Fibroblast of the aortic adventitia (primary cell): Measurements from ENCODE around the gene DIP2C. TPM values are rescaled to one million over a fixed set of nuclear protein-coding genes. Genes with fewer than 3 reads are reported as not detected.

Source experiments
- DNase-seq: peaks from one replicate; pipeline ENCODE4 v3.0.0-alpha.2; 2010; ENCODE audit warnings: low read depth
- H3K4me3 ChIP-seq: 2 replicates; pipeline ENCODE4 v1.5.1; 2011; ENCODE audit warnings: low read depth, mild to moderate bottlenecking, control low read depth, low read length, moderate library complexity
- total RNA-seq: library from RNA; depleted of rRNA; stranded (reverse); fragments of >200 nt; gene quantifications from 2 replicates; pipeline ENCODE4 v1.2.3, GENCODE V29; 2012; ENCODE audit warnings: low replicate concordance
- TF ChIP-seq, protein P1 (sequence below): IDR thresholded peaks from 2 replicates; pipeline ENCODE4 v1.5.1; 2011; ENCODE audit warnings: mild to moderate bottlenecking, low read length, control low read depth, inconsistent platforms; ENCODE audit not compliant: insufficient read depth

DIP2C gene
- total RNA-seq, 1 donor = 15.7 TPM

DNA sequence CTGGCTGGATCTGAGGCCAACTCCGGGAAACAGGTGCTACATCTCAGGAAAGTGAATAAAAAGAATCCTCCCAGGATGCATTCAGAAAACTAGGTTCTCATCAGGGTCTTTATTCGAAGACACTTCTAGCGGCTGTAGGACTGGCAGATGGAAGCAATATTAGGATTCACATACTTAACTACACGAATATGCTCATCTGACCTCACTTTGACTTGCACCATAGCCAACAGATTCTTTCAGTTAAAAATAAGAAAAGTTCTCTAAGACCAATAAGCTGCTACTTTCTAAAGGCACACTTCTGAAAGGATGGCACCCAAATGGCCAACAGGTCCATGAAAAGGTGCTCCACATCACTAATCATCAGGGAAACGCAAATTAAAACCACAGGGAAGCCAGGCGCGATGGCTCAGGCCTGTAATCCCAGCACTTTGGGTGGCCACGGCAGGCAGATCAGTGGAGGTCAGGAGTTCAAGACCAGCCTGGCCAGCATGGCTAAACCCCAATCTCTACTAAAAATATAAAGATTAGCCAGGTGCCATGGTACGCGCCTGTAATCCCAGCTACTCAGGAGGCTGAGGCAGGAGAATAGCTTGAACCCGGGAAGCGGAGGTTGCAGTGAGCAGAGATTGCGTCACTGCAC is 296.2 kb downstream of the DIP2C start:
- no peak overlapping the region for H3K4me3 ChIP-seq
- DNase-seq = no peak
- TF ChIP-seq, protein P1, sequence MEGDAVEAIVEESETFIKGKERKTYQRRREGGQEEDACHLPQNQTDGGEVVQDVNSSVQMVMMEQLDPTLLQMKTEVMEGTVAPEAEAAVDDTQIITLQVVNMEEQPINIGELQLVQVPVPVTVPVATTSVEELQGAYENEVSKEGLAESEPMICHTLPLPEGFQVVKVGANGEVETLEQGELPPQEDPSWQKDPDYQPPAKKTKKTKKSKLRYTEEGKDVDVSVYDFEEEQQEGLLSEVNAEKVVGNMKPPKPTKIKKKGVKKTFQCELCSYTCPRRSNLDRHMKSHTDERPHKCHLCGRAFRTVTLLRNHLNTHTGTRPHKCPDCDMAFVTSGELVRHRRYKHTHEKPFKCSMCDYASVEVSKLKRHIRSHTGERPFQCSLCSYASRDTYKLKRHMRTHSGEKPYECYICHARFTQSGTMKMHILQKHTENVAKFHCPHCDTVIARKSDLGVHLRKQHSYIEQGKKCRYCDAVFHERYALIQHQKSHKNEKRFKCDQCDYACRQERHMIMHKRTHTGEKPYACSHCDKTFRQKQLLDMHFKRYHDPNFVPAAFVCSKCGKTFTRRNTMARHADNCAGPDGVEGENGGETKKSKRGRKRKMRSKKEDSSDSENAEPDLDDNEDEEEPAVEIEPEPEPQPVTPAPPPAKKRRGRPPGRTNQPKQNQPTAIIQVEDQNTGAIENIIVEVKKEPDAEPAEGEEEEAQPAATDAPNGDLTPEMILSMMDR = no peak

DNA sequence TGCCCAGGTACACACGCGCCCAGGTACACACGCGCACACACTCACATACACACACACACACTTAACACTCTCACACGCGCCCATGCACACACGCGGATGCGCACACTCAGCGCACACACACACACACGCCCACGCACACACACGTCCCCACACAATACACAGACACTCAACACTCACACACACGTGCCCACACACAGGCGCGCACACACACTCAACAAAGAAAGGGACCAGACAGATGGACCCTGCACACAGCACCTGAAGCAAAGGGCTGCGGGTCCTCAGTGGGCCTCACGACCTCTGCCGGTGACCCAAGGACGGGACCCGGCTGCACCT is 296.8 kb downstream of the DIP2C start:
- TF ChIP-seq, protein P1 = no peak
- DNase-seq = no peak
- no peak overlapping the region for H3K4me3 ChIP-seq

DNA sequence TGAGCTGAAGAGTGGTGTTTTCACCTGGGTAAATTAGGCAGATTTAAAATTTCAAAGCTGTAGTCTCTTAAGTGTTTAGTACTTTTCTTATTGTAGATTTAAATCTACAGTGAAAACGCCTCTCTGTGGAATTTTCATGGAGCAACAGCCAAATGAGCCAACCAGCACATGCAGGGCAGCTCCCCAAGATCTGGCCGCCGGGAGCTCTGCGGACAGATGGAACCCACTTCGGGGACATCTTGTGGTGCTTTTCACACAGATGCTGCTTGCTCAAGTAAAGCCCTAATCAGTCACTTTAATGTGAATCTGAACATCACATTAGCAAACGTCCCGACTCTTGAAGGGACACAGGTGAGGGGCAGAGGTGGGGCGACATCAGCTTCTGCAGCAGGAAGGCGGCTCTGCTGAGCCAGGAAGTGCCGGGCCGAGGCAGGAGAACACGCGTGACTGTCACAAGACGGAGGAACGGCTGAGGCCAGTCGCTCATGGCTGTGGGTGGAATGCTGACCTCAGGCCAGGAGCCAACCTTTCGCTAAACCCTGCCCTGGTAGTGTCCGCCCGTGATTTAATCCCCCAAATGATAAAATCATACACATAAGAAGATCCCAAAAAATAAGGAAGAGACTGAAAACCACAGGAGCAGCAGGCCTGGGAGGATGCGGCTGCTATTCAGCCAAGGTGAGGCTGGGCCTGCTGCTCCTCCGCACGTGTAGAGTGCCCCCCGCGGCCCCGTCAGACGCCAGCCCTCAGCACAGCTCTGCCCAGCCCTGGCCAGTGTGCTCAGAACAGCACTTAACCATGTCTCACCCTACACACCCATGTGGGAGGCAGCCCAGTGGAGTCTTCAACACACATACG is 297.4 kb downstream of the DIP2C start:
- TF ChIP-seq, protein P1 = no peak
- DNase-seq = no peak
- H3K4me3 ChIP-seq = no peak overlapping the region

DNA sequence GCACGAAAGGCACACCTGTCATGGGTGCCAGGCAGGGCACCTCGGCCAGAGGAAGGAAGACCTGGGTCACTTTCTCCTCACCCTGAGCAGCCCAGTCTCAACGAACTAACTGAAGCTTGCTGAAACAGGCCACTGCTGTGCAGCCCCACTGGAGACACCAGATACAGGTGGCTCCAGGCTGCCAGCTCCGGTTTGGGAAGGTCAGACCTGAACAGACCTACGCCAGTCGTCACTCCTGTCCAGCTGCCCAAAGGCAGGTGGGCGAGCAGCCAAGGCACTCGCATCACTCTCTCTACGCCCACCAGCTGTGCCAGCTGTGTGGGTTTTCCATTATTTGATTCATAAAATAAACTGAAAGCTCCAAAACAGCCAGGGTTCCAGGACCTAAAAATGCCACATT is 298.2 kb downstream of the DIP2C start:
- no peak for DNase-seq
- H3K4me3 ChIP-seq = no peak overlapping the region
- TF ChIP-seq, protein P1 = no peak

DNA sequence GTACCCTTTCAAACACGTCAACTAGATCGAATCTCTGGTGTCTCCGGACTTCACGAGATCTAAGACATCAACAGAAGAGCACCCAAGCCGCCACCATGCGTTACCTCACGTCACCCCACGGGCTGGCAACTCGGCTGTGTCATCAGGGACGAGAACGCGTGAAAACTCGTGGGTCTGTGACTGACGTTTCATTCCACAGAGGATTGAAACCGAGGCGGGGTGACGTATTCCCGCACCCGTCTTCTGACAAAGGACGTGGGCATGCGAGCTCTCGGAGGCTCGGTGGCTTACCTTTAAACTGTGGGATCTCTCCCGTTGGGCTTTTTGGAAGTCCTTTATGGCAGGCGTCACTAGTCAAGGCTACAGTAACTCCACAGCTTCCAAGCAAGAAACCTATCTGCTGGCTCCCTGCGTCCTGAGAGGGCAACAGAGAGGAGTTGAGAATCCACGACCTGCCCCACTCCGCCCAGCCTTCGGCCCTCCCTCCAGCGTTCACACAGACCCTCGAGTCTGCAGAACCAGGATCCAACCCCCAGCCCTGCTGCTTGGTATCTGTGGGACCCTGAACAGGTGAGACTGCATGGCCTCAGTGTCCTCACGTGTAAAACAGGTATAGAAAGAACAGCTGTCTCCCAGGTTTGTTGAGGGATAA is 298.9 kb downstream of the DIP2C start:
- TF ChIP-seq, protein P1 = no peak
- DNase-seq = no peak
- no peak overlapping the region for H3K4me3 ChIP-seq

DNA sequence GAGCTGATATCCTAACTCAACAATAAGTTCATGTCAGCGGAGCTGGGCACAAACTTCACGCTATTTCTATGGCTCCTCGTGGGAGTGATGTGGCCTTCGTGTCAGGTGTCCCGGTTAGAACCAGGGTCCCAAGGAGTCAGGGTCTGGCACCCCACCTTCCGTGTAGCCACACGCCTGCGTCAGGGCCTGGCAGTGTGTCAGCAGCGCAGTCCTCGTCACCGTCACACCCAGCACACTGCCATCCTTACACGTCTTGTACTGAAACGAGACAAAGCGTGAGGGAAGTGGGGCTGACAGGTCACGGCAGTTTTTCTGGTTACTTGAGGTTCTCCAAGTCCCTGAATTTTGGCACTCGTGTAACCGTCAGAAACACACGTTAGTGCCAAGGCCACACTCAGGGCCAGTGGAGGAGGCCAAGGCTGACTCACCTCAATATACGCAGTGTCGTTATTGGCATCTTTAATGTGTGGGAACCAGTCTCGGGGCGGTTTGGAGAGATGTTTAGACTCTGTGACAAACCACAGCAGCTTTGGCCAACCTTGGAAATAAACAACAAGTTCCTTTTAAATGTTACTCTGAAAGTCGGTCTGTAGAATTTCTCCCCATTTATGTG is 299.5 kb downstream of the DIP2C start:
- no peak for DNase-seq
- H3K4me3 ChIP-seq = no peak overlapping the region
- TF ChIP-seq, protein P1 = no peak
